Fibroblast of villous mesenchyme (primary cell): ENCODE results near the gene RMND5B. TPM values are rescaled to one million over a fixed set of nuclear protein-coding genes. Genes with fewer than 3 reads are reported as not detected.

Source experiments
- DNase-seq: peaks from one replicate; pipeline ENCODE4 v3.0.0-alpha.2; 2010; ENCODE audit warnings: low read depth
- H3K4me3 ChIP-seq: 2 replicates; pipeline ENCODE4 v1.5.1; 2011; ENCODE audit warnings: low read depth, mild to moderate bottlenecking, low read length
- CTCF ChIP-seq: IDR thresholded peaks from 2 replicates; pipeline ENCODE4 v1.5.1; 2012; ENCODE audit warnings: low read depth, mild to moderate bottlenecking, low read length; ENCODE audit not compliant: insufficient read depth
- total RNA-seq: library from RNA; depleted of rRNA; stranded (reverse); fragments of >200 nt; gene quantifications from 2 replicates; pipeline ENCODE4 v1.2.3, GENCODE V29; 2012

RMND5B gene
- total RNA-seq, 1 donor = 22.0 TPM

DNA sequence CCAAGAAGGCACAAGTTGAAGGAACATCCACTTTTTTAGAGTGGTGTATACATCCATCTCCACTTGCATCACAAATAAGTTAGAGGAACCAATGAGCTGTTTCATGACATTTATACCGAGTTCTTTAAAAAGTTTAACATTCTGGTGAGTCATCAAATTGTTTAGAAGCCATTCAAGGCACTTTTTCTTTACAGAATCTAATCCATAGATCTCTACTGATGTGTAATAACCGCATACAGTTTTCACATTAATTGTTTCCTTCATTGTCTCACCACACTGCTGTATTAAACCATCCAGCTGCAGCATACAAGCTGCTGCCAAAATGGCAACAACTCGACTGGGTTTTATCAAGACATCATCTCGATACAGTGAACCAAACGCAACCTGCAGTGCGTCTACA is 55.6 kb downstream of the RMND5B start:
- no peak for DNase-seq
- TF ChIP-seq CTCF = no peak
- no peak overlapping the region for H3K4me3 ChIP-seq

DNA sequence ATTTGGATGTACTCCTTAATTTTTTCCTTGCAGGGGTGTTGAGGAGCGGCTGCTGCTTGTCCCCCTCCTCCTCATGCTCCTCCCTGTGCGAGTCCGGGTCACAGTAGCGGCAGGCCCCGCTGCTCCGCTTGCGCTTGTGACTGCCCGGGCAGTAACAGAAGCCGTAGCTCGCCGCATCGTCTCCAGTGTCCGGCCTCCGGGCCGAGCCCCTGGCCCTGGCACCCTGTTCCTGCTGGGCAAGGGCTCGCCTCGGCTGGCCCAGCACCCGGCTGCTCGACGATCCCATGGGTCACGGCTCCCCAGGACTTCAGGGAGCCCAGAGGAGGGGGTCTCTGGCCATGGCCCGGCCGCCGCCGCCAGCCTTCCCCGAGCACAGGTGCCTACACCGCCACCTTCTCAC is 56.2 kb downstream of the RMND5B start, which contains the start of gene GMCL2:
GMCL2 (minus strand) TSS at position 358 of the 400 bp plus-strand sequence; CDS start at position 286, 72 bp downstream.
- no peak for TF ChIP-seq CTCF
- no peak for DNase-seq
- no peak within 1 kb of the TSS for H3K4me3 ChIP-seq

- TF ChIP-seq CTCF = no peak
- no peak overlapping the region for H3K4me3 ChIP-seq
- no peak for DNase-seq
Observed at GRCh38 chr5:178189433-178189832, 58.6 kb downstream of the RMND5B start.

DNA sequence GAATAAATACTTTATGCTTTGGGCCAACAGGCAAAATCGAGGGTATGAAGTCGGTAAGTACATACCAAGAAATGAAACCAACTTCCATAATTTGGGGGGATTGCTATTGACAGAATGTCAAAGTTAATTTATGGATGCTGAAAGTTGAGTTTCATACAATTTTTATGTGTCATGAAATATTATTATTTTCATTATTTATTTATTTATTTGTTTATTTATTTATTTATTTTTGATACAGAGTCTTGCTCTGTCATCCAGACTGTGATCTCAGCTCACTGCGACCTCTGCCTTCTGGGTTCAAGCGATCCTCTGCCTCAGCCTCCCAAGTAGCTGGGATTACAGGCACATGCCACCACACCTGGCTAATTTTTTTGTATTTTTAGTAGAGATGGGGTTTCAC is 60.8 kb downstream of the RMND5B start:
- DNase-seq = no peak
- H3K4me3 ChIP-seq = no peak overlapping the region
- no peak for TF ChIP-seq CTCF

- DNase-seq = no peak
- no peak for TF ChIP-seq CTCF
- no peak overlapping the region for H3K4me3 ChIP-seq
Observed at GRCh38 chr5:178192244-178192643, 61.4 kb downstream of the RMND5B start.

GRCh38 chr5:178192787-178193186 is 62.0 kb downstream of the RMND5B start:
- DNase-seq = no peak
- no peak for TF ChIP-seq CTCF

DNA sequence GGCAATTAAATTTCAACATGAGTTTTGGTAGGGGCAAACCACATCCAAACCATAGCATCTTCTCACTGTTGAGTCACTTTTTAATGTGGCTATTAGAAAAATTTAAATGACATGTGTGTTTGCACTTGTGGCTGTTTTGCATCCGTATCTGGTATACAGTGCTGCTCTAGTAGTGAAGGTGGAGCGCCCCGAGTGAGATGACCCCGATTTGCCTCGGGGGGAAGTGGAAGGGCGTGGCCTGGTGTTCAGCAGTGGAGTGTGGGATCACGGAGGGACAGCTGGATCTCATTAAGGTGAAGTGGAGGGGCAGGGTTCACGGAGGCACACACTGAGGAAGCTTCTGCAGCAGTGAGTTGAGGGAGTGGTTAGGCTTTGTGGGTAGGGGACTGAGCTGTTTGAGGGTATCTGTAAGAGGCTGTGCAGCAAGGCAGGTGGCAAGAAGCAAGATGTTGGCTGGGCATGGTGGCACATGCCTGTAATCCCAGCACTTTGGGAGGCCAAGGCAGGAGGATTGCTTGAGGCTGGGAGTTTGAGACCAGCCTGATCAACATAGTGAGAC is 62.5 kb downstream of the RMND5B start:
- no peak overlapping the region for H3K4me3 ChIP-seq
- no peak for TF ChIP-seq CTCF

More at GRCh38 chr5:178192787-178193186, 62.0 kb downstream of the RMND5B start:
- H3K4me3 ChIP-seq = no peak overlapping the region

More for the DNA sequence above, 62.5 kb downstream of the RMND5B start:
- DNase-seq = no peak
